Skeletal muscle tissue (tissue), 4 donors: ENCODE data around the gene PLCB1. TPM values are rescaled to one million over a fixed set of nuclear protein-coding genes. Genes with fewer than 3 reads are reported as not detected.

Experiments
- H3K27ac ChIP-seq: one replicate; pipeline ENCODE4 v1.7.0; 2013; ENCODE audit warnings: mild to moderate bottlenecking, low read depth, low read length, inconsistent platforms
- H3K27me3 ChIP-seq, 3 donors: one replicate each; pipeline ENCODE4 v1.7.0; 2013; ENCODE audit warnings: low read length in 3 of 3; ENCODE audit not compliant: control insufficient read depth in 3 of 3, insufficient read depth in 3 of 3
- H3K36me3 ChIP-seq, 3 donors: one replicate each; pipeline ENCODE4 v1.7.0; 2013; ENCODE audit warnings: low read length in 3 of 3; ENCODE audit not compliant: control insufficient read depth in 3 of 3, insufficient read depth in 3 of 3
- H3K4me1 ChIP-seq, 3 donors: one replicate each; pipeline ENCODE4 v1.7.0; 2013; ENCODE audit warnings: low read length in 3 of 3, mild to moderate bottlenecking in 3 of 3; ENCODE audit not compliant: control insufficient read depth in 3 of 3, insufficient read depth in 3 of 3
- H3K4me3 ChIP-seq, 3 donors: one replicate each; pipeline ENCODE4 v1.7.0; 2013; ENCODE audit warnings: low read length in 3 of 3
- H3K9ac ChIP-seq, 3 donors: one replicate each; pipeline ENCODE4 v1.7.0; 2013; ENCODE audit warnings: low read length in 3 of 3, mild to moderate bottlenecking in 3 of 3, moderate library complexity in 2 of 3, low read depth in 1 of 3
- H3K9me3 ChIP-seq, 3 donors: one replicate each; pipeline ENCODE4 v1.7.0; 2013; ENCODE audit warnings: low read length in 3 of 3; ENCODE audit not compliant: control insufficient read depth in 3 of 3
- total RNA-seq: library from RNA; depleted of rRNA; stranded (reverse); fragments of >200 nt; gene quantifications from one replicate; pipeline ENCODE4 v1.2.3, GENCODE V29; 2014
- donor health status: Osteomylitis.

PLCB1 gene
- total RNA-seq, 1 donor from 2014 or later, result 13.0 TPM

DNA sequence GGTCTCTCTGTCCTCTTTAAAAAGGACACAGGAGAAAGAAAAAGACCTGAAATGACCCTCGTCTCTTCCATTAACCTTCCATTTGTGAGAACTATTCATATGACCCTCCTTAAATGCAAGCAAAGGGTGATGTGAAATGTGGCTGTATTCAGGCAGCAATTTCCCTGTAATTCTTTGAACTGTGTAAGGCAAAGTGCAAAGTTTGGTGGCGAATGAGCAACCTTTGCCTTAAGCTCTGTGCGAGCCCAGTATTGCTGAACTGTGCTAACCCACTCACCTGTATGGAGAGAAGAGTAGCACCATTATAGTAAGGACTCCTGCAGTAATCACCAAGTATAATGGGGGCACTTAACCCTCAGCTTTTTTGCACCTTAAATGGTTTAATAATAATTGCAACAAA is 223.4 kb downstream of the PLCB1 start:
- Histone ChIP-seq H3K4me1 (no peaks in the 10 kb centered on the region), H3K4me3 (no peak overlapping the region), H3K9me3 (no peaks in the 10 kb centered on the region), H3K27me3 (no peaks in the 10 kb centered on the region), H3K9ac (no peak overlapping the region), H3K27ac (no peak overlapping the region), H3K36me3 (no peaks in the 10 kb centered on the region)

DNA sequence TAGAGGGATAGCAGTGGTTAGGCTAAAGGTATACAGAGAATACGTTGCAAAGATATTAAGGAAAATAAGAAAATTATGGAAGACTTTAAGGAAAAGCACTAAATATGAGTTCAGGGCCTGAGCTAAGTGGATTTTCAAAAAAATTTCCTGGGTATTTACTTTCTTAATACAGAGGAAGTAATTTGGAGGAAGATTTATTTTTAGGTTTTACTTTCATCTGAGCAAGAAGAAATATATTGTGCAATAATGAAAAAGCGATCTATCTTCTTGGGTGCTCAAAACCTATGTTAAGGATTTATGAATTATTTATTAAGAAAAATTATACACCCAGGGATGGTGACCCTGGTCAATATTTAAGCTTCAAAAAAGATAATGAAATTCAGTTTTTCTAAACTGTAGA is 224.7 kb downstream of the PLCB1 start:
- Histone ChIP-seq H3K4me3 (no peak overlapping the region), H3K27ac (no peak overlapping the region), H3K4me1 (no peaks in the 10 kb centered on the region), H3K9me3 (no peaks in the 10 kb centered on the region), H3K36me3 (no peaks in the 10 kb centered on the region), H3K27me3 (no peaks in the 10 kb centered on the region), H3K9ac (no peak overlapping the region)

- Histone ChIP-seq H3K27me3 (no peaks in the 10 kb centered on the region), H3K4me3 (no peak overlapping the region), H3K9me3 (no peaks in the 10 kb centered on the region), H3K36me3 (no peaks in the 10 kb centered on the region), H3K9ac (no peak overlapping the region), H3K27ac (no peak overlapping the region), H3K4me1 (no peaks in the 10 kb centered on the region)
These were observed 225.6 kb downstream of the PLCB1 start for GRCh38 chr20:8357703-8358102.

GRCh38 chr20:8360035-8360434 is 228.0 kb downstream of the PLCB1 start:
- no peak overlapping the region for H3K27ac ChIP-seq
- H3K4me1 ChIP-seq, result no peaks in the 10 kb centered on the region
- no peaks in the 10 kb centered on the region for H3K9me3 ChIP-seq
- H3K27me3 ChIP-seq, result no peaks in the 10 kb centered on the region
- no peak overlapping the region for H3K4me3 ChIP-seq
- no peaks in the 10 kb centered on the region for H3K36me3 ChIP-seq
- no peak overlapping the region for H3K9ac ChIP-seq

DNA sequence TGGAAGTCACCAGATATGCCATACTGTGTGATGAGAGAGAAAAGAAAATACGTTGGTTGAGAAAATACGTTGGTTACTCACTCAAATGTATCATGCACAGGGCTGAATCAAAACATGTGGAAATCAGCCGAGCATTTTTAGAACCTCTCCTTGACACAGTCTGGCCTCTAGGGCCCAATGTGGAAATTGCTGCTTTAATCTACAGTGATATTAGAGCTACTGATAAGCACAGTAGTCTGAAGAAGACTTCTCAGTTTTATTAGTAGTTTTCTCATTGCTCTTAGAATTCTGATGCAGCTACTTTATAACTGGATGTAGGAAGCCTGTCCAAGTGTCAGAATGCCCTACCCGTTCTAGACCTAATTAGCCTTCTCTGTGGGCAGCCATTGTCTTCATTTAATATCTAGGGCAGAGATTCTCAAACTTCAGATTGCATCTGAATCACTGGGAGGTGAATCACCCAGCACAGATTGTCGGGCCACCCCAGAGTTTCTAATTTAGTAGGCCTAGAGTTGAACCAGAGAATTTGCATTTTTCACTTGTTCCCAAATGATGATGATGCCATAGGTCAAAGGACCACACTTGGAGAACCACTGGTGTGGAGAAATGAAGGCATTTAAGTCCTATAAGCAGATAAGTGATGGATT is 229.1 kb downstream of the PLCB1 start:
- no peaks in the 10 kb centered on the region for H3K36me3 ChIP-seq
- H3K9ac ChIP-seq, result no peak overlapping the region
- H3K27me3 ChIP-seq, result no peaks in the 10 kb centered on the region
- H3K4me1 ChIP-seq, result no peaks in the 10 kb centered on the region
- H3K4me3 ChIP-seq, result no peak overlapping the region
- no peaks in the 10 kb centered on the region for H3K9me3 ChIP-seq
- no peak overlapping the region for H3K27ac ChIP-seq

GRCh38 chr20:8361779-8362178 is 229.7 kb downstream of the PLCB1 start:
- H3K9ac ChIP-seq, result no peak overlapping the region
- H3K9me3 ChIP-seq, result no peaks in the 10 kb centered on the region

GRCh38 chr20:8362457-8362856 is 230.4 kb downstream of the PLCB1 start:
- Histone ChIP-seq H3K9me3 (no peaks in the 10 kb centered on the region), H3K4me1 (no peaks in the 10 kb centered on the region), H3K9ac (no peak overlapping the region), H3K27me3 (no peaks in the 10 kb centered on the region), H3K4me3 (no peak overlapping the region), H3K27ac (no peak overlapping the region), H3K36me3 (no peaks in the 10 kb centered on the region)

More at GRCh38 chr20:8361779-8362178, 229.7 kb downstream of the PLCB1 start:
- no peak overlapping the region for H3K27ac ChIP-seq
- no peaks in the 10 kb centered on the region for H3K36me3 ChIP-seq
- no peak overlapping the region for H3K4me3 ChIP-seq
- no peaks in the 10 kb centered on the region for H3K27me3 ChIP-seq
- H3K4me1 ChIP-seq, result no peaks in the 10 kb centered on the region

- Histone ChIP-seq H3K27me3 (no peaks in the 10 kb centered on the region), H3K36me3 (no peaks in the 10 kb centered on the region), H3K9ac (no peak overlapping the region), H3K9me3 (no peaks in the 10 kb centered on the region), H3K4me1 (no peaks in the 10 kb centered on the region), H3K27ac (no peak overlapping the region), H3K4me3 (no peak overlapping the region)
These were observed 232.1 kb downstream of the PLCB1 start for GRCh38 chr20:8363970-8364733.

DNA sequence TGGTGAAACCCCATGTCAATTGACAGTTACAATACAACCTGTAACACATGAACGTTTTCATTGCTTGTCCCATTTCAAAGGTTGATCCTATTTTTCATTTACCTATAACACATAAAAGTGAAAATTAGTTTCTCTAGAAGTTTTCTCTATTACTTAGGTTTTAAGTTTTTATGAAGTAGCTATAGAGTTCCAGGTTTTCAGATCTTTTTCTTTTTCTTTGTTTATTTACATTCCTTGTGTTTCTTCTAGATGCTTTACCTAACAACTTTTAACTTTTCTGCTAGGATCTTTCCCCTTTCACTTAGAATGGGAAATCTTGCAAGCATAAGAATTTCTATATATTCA is 232.6 kb downstream of the PLCB1 start:
- Histone ChIP-seq H3K4me1 (no peaks in the 10 kb centered on the region), H3K4me3 (no peak overlapping the region), H3K9ac (no peak overlapping the region), H3K27me3 (no peaks in the 10 kb centered on the region), H3K9me3 (no peaks in the 10 kb centered on the region), H3K36me3 (no peaks in the 10 kb centered on the region), H3K27ac (no peak overlapping the region)

DNA sequence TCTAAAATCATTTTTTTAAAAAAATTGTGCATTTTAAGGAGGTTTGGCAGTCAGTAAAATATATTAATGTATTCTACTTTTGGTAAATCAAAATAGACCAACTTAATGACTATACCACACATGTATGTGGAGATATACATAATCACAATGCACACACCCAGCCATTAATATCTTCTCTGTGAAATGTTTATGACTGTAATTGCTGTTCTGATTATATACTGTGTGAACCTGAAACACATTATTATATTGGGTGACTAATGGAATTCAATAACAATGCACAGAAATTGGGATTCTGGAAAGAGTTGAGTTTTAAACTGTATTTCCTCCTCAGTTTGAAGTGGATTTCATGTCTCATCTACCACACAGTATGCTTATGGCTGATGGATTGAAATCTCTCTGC is 233.6 kb downstream of the PLCB1 start:
- Histone ChIP-seq H3K9ac (no peak overlapping the region), H3K36me3 (no peaks in the 10 kb centered on the region), H3K4me3 (no peak overlapping the region), H3K27ac (no peak overlapping the region), H3K4me1 (no peaks in the 10 kb centered on the region), H3K9me3 (no peaks in the 10 kb centered on the region), H3K27me3 (no peaks in the 10 kb centered on the region)
